ENCODE measurements around the gene BCL2.

Gene BCL2

DNA sequence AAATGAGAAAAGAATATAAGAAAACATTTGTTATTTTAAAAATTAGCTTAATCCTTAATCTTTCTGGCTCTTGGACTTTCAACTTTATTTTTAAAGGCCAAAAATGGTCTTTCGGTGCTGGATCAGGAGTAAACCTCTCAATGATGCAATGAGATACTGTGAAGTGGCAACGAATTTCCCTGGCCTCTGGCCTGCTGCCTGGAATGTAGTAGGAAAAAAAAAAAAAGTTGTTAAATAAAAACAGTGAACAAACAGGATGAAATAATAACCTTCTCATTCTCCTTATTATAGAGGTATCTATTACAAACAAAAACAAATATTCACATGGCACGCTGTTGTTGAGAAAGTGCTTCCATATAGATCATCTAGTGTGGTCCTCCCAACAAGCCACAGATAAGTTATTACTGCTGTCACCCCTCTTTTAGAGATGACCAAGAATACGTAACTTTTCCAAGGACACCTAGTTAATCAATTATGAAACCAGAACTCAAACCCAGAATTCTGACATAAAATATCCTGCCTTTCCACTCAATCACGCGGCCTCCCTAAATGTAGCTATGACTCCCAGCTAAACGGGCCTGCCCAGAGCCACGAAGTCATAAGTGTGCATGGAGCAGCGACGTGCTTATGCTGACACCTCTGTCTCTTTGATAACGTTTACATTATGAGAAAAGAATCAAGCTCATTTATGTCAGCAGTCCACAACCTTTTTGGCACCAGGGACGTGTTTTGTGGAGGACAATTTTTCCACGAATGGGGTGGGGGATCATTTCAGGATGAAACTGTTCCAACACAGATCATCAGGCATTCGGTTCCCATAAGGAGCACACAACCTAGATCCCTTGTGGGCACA lies 170.9 kb downstream of the BCL2 start:
- in situ Hi-C loops (cut with MboI; ENCODE audit: low sequenced_read_pairs), result loop anchor here (25.0 kb wide), 1 partner anchor 164 kb away; the partner anchor contains the start of gene BCL2

DNA sequence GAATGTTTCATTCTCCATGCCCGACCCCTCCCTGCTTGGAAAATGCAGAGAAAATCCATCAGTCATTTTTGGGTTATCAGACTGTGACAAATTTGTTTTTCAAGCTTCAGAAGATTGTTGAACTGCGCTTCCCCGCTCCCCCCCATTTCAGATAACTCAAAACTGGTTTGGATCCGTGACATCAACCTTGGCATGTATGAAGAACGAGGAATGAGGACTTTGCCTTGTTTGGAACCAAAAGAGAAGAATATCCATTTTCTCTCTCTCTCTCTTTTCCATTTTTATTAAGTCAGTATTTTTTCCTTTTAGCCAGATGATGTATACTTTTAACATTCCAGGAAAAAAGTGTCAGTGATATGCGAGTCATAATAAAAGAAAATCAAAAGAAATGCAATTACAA lies 171.6 kb downstream of the BCL2 start:
- in situ Hi-C loops (cut with MboI; ENCODE audit: low sequenced_read_pairs), result loop anchor here (25.0 kb wide), 1 partner anchor 164 kb away; the partner anchor contains the start of gene BCL2

DNA sequence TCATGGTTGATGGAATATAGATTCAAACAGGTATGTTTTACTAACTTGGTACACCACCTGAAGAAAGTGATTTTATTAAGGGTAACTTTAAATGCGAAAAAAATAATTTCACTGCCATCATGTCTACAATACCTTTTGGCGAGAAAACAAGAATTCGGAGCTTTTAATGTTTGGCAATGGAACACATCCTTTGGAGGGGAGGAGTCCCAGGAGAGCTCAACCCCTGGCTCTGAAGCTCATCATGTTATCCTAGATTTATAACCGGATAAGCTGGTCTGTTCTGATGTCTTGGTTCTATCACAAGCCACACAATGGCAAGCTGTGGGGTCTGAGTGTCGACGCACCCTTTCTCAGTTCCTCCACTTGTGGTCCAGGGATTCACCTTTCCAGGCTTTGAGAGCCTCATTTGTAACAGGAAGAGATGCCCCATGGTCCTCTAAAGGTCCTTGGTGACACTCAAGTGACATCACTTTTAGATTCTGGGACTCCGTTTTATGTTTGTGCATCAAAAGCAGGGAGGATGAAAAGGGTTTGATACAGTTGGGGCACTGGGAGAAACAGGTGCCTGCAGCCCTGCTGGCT lies 172.7 kb downstream of the BCL2 start:
- in situ Hi-C loops (cut with MboI; ENCODE audit: low sequenced_read_pairs), result loop anchor here (25.0 kb wide), 1 partner anchor 165 kb away; the partner anchor contains the start of gene BCL2

GRCh38 chr18:63145851-63146555 lies 173.6 kb downstream of the BCL2 start:
- in situ Hi-C loops (cut with MboI; ENCODE audit: low sequenced_read_pairs), result loop anchor here (25.0 kb wide), 1 partner anchor 166 kb away; the partner anchor contains the start of gene BCL2

DNA sequence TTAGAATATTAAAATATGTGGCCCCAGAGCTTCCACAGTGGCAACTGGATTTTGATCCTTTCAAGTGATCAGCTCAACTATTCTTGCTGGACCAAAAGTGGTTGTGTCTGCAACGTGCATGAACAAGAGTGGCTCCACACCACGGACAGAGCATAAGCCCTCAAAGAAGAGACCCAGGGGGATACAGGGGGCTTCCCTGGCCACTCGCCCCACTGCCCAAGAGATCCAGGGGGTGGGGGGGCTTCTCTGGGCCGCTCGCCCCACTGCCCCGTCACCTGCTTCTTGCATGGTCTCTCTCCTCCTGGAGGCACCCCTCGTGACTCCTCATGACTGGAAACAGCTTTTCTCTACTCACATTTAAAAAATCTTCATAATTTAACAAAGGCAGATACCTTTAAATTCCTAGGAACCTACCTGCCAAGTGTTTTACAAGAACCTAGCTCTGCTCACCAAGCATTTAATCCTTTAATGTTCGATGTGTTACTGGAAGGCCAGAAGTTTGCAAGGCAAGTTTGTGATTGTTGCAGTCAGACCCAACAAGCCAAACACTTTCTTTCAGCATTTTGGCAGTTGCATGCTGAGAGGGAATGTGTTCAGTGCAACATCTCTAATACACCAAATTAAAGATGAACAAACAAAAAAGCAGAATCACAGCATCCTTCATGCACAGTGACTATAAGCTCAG lies 174.3 kb downstream of the BCL2 start:
- in situ Hi-C loops (cut with MboI; ENCODE audit: low sequenced_read_pairs), result loop anchor here (25.0 kb wide), 1 partner anchor 167 kb away; the partner anchor contains the start of gene BCL2

GRCh38 chr18:63144748-63145147 lies 174.8 kb downstream of the BCL2 start:
- in situ Hi-C loops (cut with MboI; ENCODE audit: low sequenced_read_pairs), result loop anchor here (25.0 kb wide), 1 partner anchor 168 kb away; the partner anchor contains the start of gene BCL2

DNA sequence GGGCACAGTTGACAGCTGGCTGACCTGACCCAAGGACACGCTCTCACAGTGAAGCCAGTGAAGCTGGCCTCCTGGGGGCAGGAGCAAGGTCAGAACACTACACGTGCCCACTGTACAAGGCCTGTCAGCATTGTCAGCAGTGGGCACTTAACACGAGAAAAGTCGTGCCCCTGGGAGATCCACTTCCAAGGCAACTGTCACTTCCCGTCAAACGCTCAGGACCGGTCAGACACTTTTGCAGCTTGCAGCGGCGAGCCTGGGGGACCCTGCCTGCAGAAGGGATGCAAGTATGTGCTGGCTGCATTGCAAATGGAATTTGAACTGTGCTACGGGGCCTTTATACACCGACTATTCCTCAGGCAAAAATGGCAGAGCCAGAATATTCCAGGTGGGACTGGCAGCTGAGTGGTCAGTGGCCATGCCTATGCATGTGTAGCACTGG lies 176.2 kb downstream of the BCL2 start:
- in situ Hi-C loops (cut with MboI; ENCODE audit: low sequenced_read_pairs), result loop anchor here (25.0 kb wide), 1 partner anchor 169 kb away; the partner anchor contains the start of gene BCL2

- in situ Hi-C loops (cut with MboI; ENCODE audit: low sequenced_read_pairs), result loop anchor here (25.0 kb wide), 1 partner anchor 170 kb away; the partner anchor contains the start of gene BCL2
Measured at GRCh38 chr18:63142594-63143225, 176.9 kb downstream of the BCL2 start.

DNA sequence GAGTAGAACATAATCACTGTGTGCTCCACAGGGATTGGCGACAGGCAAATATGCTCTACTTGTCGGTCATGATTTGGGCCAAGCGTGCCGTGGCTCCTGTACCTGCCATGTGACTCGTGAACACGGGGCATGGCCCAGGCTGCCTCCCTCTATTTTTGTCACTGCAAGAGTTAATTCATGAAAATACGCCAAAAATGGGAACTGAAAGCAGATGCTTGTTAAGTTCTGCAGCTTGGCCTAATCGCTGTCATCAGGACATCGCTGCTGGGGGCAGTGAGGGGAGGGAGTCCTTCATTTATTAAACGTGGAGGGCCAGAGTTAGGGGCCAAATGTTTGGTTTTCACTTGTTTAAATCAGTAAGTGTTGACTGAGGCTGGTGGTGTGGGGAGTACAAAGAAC lies 177.8 kb downstream of the BCL2 start:
- in situ Hi-C loops (cut with MboI; ENCODE audit: low sequenced_read_pairs), result loop anchor here (25.0 kb wide), 1 partner anchor 171 kb away; the partner anchor contains the start of gene BCL2

- in situ Hi-C loops (cut with MboI; ENCODE audit: low sequenced_read_pairs), result loop anchor here (25.0 kb wide), 1 partner anchor 171 kb away; the partner anchor contains the start of gene BCL2
Measured at GRCh38 chr18:63140997-63141777, 178.4 kb downstream of the BCL2 start.

DNA sequence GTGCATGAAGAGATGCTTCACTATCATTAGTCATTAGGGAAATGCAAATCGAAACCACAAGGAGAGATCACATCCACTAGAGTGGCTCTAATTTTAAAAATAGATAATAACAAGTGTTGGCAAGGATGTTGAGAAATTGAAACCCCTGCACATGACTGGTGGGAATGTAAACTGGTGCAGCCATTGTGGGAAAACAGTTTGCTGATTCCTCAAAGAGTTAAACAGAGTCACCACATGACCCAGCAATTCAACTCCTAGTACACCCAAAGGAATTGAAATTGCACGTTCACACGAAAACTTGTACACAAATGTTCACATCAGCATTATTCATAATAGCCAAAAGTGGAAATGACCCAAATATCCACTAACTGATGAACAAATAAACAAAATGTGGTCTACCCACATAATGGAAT lies 179.5 kb downstream of the BCL2 start:
- in situ Hi-C loops (cut with MboI; ENCODE audit: low sequenced_read_pairs), result loop anchor here (25.0 kb wide), 1 partner anchor 172 kb away; the partner anchor contains the start of gene BCL2

DNA sequence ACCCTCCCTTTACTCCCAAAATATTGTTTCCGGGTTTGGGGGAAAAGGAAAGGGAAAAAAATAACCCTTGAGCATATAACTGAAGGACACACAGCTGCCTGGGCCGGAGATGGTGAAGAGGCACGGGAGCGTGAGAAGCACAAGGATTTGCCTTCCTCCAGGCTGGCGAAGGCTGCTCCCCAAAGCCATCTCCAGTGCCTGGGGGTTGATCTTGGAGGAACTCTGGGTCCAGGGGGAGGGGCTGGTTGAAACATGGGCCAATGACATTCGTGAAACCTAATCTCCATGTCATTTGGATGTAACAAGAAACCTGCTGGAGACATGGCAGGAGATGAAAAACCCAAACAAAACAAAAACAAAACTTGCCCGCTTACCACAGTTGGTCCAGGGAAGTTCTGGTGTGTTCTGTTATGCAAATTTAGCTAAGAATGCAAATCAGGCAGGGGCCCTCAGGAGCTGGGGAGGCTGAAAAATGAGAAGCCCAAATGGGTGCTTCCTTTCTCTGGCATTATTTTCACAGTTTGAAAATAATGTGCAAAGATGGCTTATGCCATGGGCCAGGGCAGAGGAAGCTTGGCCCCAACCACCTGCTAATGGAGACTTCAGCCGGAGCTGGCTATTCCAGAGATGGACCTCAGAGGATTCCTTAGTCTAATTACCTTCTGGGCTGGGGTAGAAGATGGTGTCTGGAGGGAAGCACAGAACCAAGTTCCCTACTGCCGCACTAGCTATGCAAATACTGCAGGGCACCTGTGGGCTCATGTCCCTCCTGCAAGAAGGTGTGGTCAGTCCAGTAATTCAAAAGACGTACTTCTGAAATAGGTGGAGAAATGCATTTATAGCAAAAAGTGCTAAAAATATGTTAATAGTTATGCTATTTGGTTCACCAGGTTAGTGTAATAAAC lies 180.9 kb downstream of the BCL2 start:
- in situ Hi-C loops (cut with MboI; ENCODE audit: low sequenced_read_pairs), result loop anchor here (25.0 kb wide), 1 partner anchor 174 kb away; the partner anchor contains the start of gene BCL2

DNA sequence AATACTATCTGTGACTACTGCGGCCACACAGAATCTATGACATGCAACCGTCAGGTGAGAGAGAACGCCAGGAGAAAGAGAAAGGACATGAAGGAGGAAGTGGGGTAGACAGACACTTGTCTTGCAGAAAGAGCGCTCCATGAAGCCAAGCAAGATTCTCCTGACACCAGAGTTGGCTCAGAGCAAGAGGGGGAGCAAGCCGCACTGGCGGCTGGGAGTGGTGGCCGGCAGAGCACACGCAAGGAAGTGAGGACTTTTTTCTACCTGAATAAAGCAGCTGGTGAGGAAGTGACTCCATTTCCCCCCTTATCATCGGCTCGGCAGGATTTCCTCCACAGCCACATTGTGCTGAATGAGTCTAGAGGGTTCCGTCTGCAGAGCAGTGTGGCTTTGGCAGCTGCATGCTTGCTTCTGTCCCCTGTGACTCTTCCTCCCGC lies 181.6 kb downstream of the BCL2 start:
- in situ Hi-C loops (cut with MboI; ENCODE audit: low sequenced_read_pairs), result loop anchor here (25.0 kb wide), 1 partner anchor 174 kb away; the partner anchor contains the start of gene BCL2

DNA sequence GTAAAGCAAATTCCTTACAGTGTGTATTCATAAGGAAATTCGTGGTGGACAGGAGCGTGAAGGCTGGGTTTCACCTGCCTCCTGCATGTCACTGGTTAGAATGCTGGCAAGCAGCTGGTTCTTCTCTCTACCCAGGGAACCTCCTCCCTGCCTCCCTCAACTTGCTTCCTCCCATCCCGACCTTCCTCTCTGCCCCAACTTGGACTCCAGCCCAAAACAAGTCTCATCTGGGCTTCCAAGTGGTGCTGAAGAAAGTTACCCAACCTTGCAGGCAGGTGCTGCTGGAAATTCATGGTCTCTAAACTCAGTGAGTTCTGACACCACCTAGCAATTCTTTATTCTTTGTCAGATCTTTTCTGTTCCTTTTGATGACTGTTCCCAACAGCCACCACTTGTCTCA lies 184.5 kb downstream of the BCL2 start:
- in situ Hi-C loops (cut with MboI; ENCODE audit: low sequenced_read_pairs), result loop anchor here (25.0 kb wide), 1 partner anchor 177 kb away; the partner anchor contains the start of gene BCL2

GRCh38 chr18:63132819-63133200 lies 186.8 kb downstream of the BCL2 start:
- in situ Hi-C loops (cut with MboI; ENCODE audit: low sequenced_read_pairs), result loop anchor here (25.0 kb wide), 1 partner anchor 179 kb away; the partner anchor contains the start of gene BCL2

DNA sequence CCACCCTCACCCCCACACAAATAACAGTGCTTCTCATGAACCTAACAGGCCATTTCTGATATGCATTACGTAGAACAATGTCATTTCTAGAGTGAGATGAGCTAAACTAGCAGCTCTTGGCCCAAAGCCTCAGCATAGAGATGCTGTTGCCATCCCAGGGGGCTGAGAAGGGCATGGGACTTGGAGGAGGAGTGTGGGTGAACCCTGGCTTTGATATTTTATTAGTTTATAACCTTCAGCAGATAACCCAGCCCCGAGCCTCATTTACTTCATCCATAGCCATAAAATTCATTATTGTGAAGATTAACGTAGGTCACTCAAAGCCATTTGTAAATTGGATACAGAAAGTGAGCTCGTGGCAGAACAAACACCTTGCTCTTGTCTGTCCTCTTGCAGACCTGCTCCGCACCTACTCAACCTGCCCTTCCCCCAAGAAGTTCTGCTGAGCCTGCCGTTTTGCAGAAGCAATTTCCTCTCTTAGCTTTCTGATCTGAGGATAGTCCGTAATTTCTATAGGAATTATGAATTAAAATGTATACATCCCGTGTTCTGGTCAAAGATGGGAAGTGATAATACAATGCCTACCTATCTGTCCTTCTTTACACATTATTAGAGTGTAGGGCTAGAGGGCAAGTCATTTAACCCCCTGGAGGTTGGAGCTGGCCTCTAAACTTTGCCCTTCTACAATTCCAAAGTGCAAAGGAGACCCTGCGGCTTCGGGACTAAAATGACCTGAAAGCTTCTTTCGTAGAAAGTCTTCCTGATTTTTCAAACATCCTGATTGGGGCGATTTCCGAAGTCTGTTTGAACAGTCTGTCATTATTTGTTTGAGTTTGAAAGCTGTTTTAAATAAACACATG lies 187.4 kb downstream of the BCL2 start:
- in situ Hi-C loops (cut with MboI; ENCODE audit: low sequenced_read_pairs), result loop anchor here (25.0 kb wide), 1 partner anchor 180 kb away; the partner anchor contains the start of gene BCL2

Data from HL-60/S4 treated with retinoic acid at 250 ng/mL for 4 days and 3 days (cell line).